Muscle of leg (tissue), 11 donors: ENCODE measurements around the gene RAB5IF. TPM values are rescaled to one million over a fixed set of nuclear protein-coding genes. Genes with fewer than 3 reads are reported as not detected.

Experiments used
- DNase-seq: peaks from one replicate; pipeline ENCODE4 v3.0.0; 2013
- H3K27ac ChIP-seq: one replicate; pipeline ENCODE4 v1.5.1; 2013; ENCODE audit warnings: mild to moderate bottlenecking, low read length, control low read depth
- H3K27me3 ChIP-seq: one replicate; pipeline ENCODE4 v1.6.1; 2013; ENCODE audit warnings: low read length; ENCODE audit not compliant: control insufficient read depth, insufficient read depth
- H3K36me3 ChIP-seq: one replicate; pipeline ENCODE4 v1.6.1; 2013; ENCODE audit warnings: low read length; ENCODE audit not compliant: control insufficient read depth, insufficient read depth
- H3K4me1 ChIP-seq: one replicate; pipeline ENCODE4 v1.6.1; 2013; ENCODE audit warnings: low read length; ENCODE audit not compliant: control insufficient read depth, insufficient read depth
- H3K4me3 ChIP-seq: one replicate; pipeline ENCODE4 v1.5.1; 2013; ENCODE audit warnings: low read length, control low read depth
- H3K9me3 ChIP-seq: replicated peaks from 2 replicates; pipeline ENCODE4 v1.6.1; 2013; ENCODE audit warnings: low read depth, low read length; ENCODE audit not compliant: control insufficient read depth
- WGBS: methylation state at CpG from one replicate; pipeline ENCODE4 v1.1.5; 2013; ENCODE audit warnings: missing lambda C conversion rate; ENCODE audit not compliant: insufficient coverage; 5-methylcytosine and 5-hydroxymethylcytosine counted together
- polyA plus RNA-seq, 8 donors: library from polyadenylated mRNA; unstranded; fragments of 120-200 nt; gene quantifications; one replicate each; pipeline versions ENCODE4 v1.2.1 to v1.2.3, GENCODE V29; 2013; ENCODE audit warnings: inconsistent platforms in 1 of 8, low replicate concordance in 1 of 8; ENCODE audit not compliant: insufficient read length in 8 of 8, insufficient read depth in 1 of 8
- total RNA-seq: library from RNA; stranded (reverse); fragments of 120-200 nt; gene quantifications from one replicate; pipeline ENCODE4 v1.2.4, GENCODE V29; 2013

Gene RAB5IF
- total and polyA plus RNA-seq, 9 donors = 38.7 to 52.3 (median 44.9) TPM

GRCh38 chr20:36582821-36583220 is 22.8 kb upstream of the RAB5IF start:
- Histone ChIP-seq H3K9me3 (no peaks in the 10 kb centered on the region), H3K27me3 (no peaks in the 10 kb centered on the region), H3K4me3 (no peak overlapping the region), H3K27ac (no peak overlapping the region), H3K36me3 (peaks cover 76% of the 10 kb centered on the region), H3K4me1 (no peaks in the 10 kb centered on the region)
- no peak for DNase-seq
- WGBS = 90% methylated on average over 2 of the region's 4 CpGs

GRCh38 chr20:36584018-36584481 is 21.5 kb upstream of the RAB5IF start:
- 90% methylated on average over 2 of the region's 2 CpGs for WGBS
- Histone ChIP-seq H3K36me3 (peaks cover 80% of the 10 kb centered on the region), H3K9me3 (no peaks in the 10 kb centered on the region)

GRCh38 chr20:36585410-36586125 is 20.0 kb upstream of the RAB5IF start:
- WGBS = no CpG with 5 or more reads among the region's 8 CpGs
- H3K36me3 ChIP-seq = peaks cover 77% of the 10 kb centered on the region
- DNase-seq = no peak

More at GRCh38 chr20:36584018-36584481, 21.5 kb upstream of the RAB5IF start:
- no peaks in the 10 kb centered on the region for H3K27me3 ChIP-seq
- H3K27ac ChIP-seq = no peak overlapping the region
- DNase-seq = no peak
- no peaks in the 10 kb centered on the region for H3K4me1 ChIP-seq
- no peak overlapping the region for H3K4me3 ChIP-seq

GRCh38 chr20:36587388-36588070 is 18.1 kb upstream of the RAB5IF start:
- Histone ChIP-seq H3K27ac (no peak overlapping the region), H3K9me3 (no peaks in the 10 kb centered on the region), H3K4me1 (peaks cover 17% of the 10 kb centered on the region), H3K27me3 (no peaks in the 10 kb centered on the region), H3K4me3 (no peak overlapping the region), H3K36me3 (peaks cover 69% of the 10 kb centered on the region)
- no peak for DNase-seq
- WGBS = no CpG with 5 or more reads among the region's 3 CpGs

More at GRCh38 chr20:36585410-36586125, 20.0 kb upstream of the RAB5IF start:
- Histone ChIP-seq H3K27me3 (no peaks in the 10 kb centered on the region), H3K27ac (no peak overlapping the region), H3K4me1 (peaks cover under 1% of the 10 kb centered on the region), H3K4me3 (no peak overlapping the region), H3K9me3 (no peaks in the 10 kb centered on the region)

GRCh38 chr20:36591281-36591680 is 14.3 kb upstream of the RAB5IF start:
- Histone ChIP-seq H3K27me3 (no peaks in the 10 kb centered on the region), H3K4me1 (peaks cover 17% of the 10 kb centered on the region), H3K9me3 (no peaks in the 10 kb centered on the region), H3K4me3 (no peak overlapping the region), H3K27ac (no peak overlapping the region), H3K36me3 (peaks cover 63% of the 10 kb centered on the region)
- peak; percentile 80 for DNase-seq
- WGBS = 70% methylated on average over 5 of the region's 5 CpGs

- Histone ChIP-seq H3K27ac (no peak overlapping the region), H3K27me3 (no peaks in the 10 kb centered on the region), H3K4me3 (no peak overlapping the region), H3K36me3 (peaks cover 59% of the 10 kb centered on the region), H3K4me1 (peaks cover 17% of the 10 kb centered on the region), H3K9me3 (no peaks in the 10 kb centered on the region)
- DNase-seq = peak; percentile 69
- WGBS = 100% methylated on average over 2 of the region's 9 CpGs
Observed at GRCh38 chr20:36591854-36592641, 13.5 kb upstream of the RAB5IF start.

GRCh38 chr20:36593347-36593929 is 12.1 kb upstream of the RAB5IF start:
- no peak overlapping the region for H3K27ac ChIP-seq
- no peaks in the 10 kb centered on the region for H3K27me3 ChIP-seq
- no peaks in the 10 kb centered on the region for H3K9me3 ChIP-seq
- peaks cover 17% of the 10 kb centered on the region for H3K4me1 ChIP-seq
- WGBS = no CpG with 5 or more reads among the region's 5 CpGs
- H3K36me3 ChIP-seq = peaks cover 46% of the 10 kb centered on the region
- H3K4me3 ChIP-seq = no peak overlapping the region
- no peak for DNase-seq

- no CpG with 5 or more reads among the region's 5 CpGs for WGBS
- Histone ChIP-seq H3K27ac (peak overlapping the region; percentile 20), H3K9me3 (no peaks in the 10 kb centered on the region), H3K36me3 (peaks cover 4% of the 10 kb centered on the region), H3K4me1 (peaks cover 6% of the 10 kb centered on the region), H3K4me3 (no peak overlapping the region), H3K27me3 (no peaks in the 10 kb centered on the region)
- peak; percentile 47 for DNase-seq
Observed at GRCh38 chr20:36599912-36600345, 5.7 kb upstream of the RAB5IF start.

GRCh38 chr20:36601540-36601939 is 4.0 kb upstream of the RAB5IF start:
- no peaks in the 10 kb centered on the region for H3K27me3 ChIP-seq
- WGBS = 25% methylated on average over 1 of the region's 1 CpG
- DNase-seq = peak; percentile 30
- no peaks in the 10 kb centered on the region for H3K9me3 ChIP-seq
- no peak overlapping the region for H3K4me3 ChIP-seq
- peaks cover 12% of the 10 kb centered on the region for H3K4me1 ChIP-seq
- H3K27ac ChIP-seq = no peak overlapping the region
- no peaks in the 10 kb centered on the region for H3K36me3 ChIP-seq
